ENCODE measurements around the gene ZDHHC14.

- TF ChIP-seq EP300 (IDR thresholded peaks at IDR 0.05) (no peak), POLR2AphosphoS5 (IDR thresholded peaks at IDR 0.05) (no peak)
- TF ChIP-seq, protein P1, sequence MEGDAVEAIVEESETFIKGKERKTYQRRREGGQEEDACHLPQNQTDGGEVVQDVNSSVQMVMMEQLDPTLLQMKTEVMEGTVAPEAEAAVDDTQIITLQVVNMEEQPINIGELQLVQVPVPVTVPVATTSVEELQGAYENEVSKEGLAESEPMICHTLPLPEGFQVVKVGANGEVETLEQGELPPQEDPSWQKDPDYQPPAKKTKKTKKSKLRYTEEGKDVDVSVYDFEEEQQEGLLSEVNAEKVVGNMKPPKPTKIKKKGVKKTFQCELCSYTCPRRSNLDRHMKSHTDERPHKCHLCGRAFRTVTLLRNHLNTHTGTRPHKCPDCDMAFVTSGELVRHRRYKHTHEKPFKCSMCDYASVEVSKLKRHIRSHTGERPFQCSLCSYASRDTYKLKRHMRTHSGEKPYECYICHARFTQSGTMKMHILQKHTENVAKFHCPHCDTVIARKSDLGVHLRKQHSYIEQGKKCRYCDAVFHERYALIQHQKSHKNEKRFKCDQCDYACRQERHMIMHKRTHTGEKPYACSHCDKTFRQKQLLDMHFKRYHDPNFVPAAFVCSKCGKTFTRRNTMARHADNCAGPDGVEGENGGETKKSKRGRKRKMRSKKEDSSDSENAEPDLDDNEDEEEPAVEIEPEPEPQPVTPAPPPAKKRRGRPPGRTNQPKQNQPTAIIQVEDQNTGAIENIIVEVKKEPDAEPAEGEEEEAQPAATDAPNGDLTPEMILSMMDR (IDR thresholded peaks at IDR 0.05), result no peak
Observed at GRCh38 chr6:157407646-157408045, 26.7 kb downstream of the ZDHHC14 start.
